Hepatocyte (in vitro differentiated cells): ENCODE results near the gene XRN1.

Source experiments
- CTCF ChIP-seq: fragments of 200-600 bp; sonication (generic); IDR thresholded peaks from 2 replicates; pipeline ENCODE4 v1.5.1; 2016; ENCODE audit warnings: antibody characterized with exemption, mild to moderate bottlenecking; ENCODE audit not compliant: poor library complexity
- EZH2 ChIP-seq: fragments of 200-600 bp; sonication (generic); IDR thresholded peaks from 2 replicates; pipeline ENCODE4 v1.6.1; 2016; ENCODE audit warnings: antibody characterized with exemption, mild to moderate bottlenecking, borderline replicate concordance

- TF ChIP-seq CTCF: no peak
- TF ChIP-seq EZH2: no peak
Measured at GRCh38 chr3:142459096-142459495, 11.3 kb upstream of the XRN1 start.
